ENCODE results near the gene RBBP7.

DNA sequence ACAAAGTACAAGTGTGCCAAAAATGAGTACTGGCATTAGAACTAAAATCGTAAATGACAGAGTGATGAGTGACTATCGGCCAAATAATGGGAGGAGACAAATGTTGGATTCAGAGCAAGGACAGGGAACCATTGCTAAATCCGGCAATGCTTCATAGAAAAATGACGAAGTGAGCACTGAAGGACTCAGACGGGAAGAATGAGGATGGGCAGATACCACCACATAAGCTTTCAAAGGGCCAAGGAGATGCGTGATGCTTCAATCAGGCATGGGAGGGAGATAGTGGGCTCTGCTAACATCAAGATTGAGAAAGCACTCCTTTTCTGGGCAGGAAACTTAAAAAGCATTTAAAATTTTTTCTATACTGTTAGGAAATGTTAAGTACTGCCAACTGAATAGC lies 21.6 kb downstream of the RBBP7 start:
- TF ChIP-seq CTCF (IDR thresholded peaks at IDR 0.05; ENCODE audit: insufficient read depth, low read length, poor library complexity, severe bottlenecking) (no peak), EZH2phosphoT487 (conservative IDR thresholded peaks at IDR 0.05; ENCODE audit: low read length) (no peak)

Data from SU-DHL-6 (cell line).